ENCODE data around the gene CLINT1.

- TF ChIP-seq POLR2A (IDR thresholded peaks at IDR 0.05) (no peak), CTCF (IDR thresholded peaks at IDR 0.05) (no peak)
Measured at GRCh38 chr5:157778121-157778805, 80.7 kb downstream of the CLINT1 start.

Measured in stomach (tissue), 4 donors.